Effector memory CD4-positive, alpha-beta T cell (primary cell): ENCODE measurements around the gene FAF1.
"Not testable (repeated sequence)": the region's sequence is repeated elsewhere in the genome, so short reads cannot be mapped to it uniquely, and the experiment has no call there.

ENCODE experiments used
- DNase-seq, 3 donors: peaks; one replicate each; pipeline ENCODE4 v3.0.0-alpha.2; 2020
- H3K27ac ChIP-seq: 2 replicates; pipeline ENCODE4 v1.7.0; 2013; ENCODE audit warnings: mild to moderate bottlenecking, low read length, moderate library complexity; ENCODE audit not compliant: insufficient read depth, poor library complexity, severe bottlenecking
- H3K27me3 ChIP-seq: replicated peaks from 2 replicates; pipeline ENCODE4 v1.7.0; 2013; ENCODE audit warnings: mild to moderate bottlenecking, low read length; ENCODE audit not compliant: insufficient read depth, control insufficient read depth, poor library complexity, severe bottlenecking
- H3K36me3 ChIP-seq: 2 replicates; pipeline ENCODE4 v1.7.0; 2013; ENCODE audit warnings: mild to moderate bottlenecking, low read length, moderate library complexity; ENCODE audit not compliant: control insufficient read depth, insufficient read depth
- H3K4me1 ChIP-seq: 2 replicates; pipeline ENCODE4 v1.7.0; 2013; ENCODE audit warnings: low read length, mild to moderate bottlenecking; ENCODE audit not compliant: control insufficient read depth, insufficient read depth, poor library complexity, severe bottlenecking
- H3K4me3 ChIP-seq: 2 replicates; pipeline ENCODE4 v1.7.0; 2013; ENCODE audit warnings: low read length, low read depth, mild to moderate bottlenecking; ENCODE audit not compliant: insufficient read depth, poor library complexity, severe bottlenecking
- H3K9me3 ChIP-seq: 2 replicates; pipeline ENCODE4 v1.7.0; 2013; ENCODE audit warnings: mild to moderate bottlenecking, low read length, moderate library complexity; ENCODE audit not compliant: control insufficient read depth

FAF1 gene

DNA sequence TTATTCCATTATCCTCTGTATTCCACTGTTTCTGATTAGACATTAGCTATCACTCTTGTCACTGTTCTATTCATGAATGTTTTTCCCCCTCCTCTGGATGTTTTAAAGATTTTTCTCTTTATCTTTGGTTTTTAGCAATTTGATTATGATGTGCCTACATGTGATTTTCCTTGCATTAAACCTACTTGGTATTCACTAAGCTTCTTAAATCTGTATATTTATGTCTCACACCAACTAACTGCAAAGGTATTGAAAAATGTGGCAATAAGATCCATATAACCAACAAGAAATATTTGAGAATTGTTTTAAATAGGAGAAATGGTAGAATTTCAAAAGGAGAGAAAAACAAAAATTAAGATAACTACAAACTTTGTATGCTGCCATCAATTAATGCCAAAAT is 25.2 kb downstream of the FAF1 start:
- H3K27ac ChIP-seq = no peak overlapping the region
- no peak overlapping the region for H3K4me3 ChIP-seq

DNA sequence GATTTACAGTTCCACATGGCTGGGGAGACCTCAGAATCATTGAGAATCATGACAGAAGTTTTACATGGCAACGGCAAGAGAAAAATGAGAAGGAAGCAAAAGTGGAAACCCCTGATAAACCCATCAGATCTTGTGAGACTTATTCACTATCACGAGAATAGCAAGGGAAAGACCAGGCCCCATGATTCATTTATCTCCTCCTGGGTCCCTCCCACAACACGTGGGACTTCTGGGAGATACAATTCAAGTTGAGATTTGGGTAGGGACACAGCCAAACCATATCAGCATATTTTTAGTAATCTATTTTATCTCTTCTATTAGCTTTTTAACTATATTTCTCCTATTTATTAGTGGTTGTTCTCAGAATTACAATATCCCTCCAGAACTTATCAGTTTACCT is 26.3 kb downstream of the FAF1 start:
- not testable (repeated sequence) for H3K27ac ChIP-seq, H3K4me1 ChIP-seq, H3K27me3 ChIP-seq, H3K36me3 ChIP-seq, H3K4me3 ChIP-seq, H3K9me3 ChIP-seq, DNase-seq

More for the DNA sequence above, 25.2 kb downstream of the FAF1 start:
- Histone ChIP-seq H3K4me1 (no peaks in the 10 kb centered on the region), H3K27me3 (no peaks in the 10 kb centered on the region), H3K9me3 (no peaks in the 10 kb centered on the region), H3K36me3 (no peaks in the 10 kb centered on the region)
- DNase-seq = no peak

DNA sequence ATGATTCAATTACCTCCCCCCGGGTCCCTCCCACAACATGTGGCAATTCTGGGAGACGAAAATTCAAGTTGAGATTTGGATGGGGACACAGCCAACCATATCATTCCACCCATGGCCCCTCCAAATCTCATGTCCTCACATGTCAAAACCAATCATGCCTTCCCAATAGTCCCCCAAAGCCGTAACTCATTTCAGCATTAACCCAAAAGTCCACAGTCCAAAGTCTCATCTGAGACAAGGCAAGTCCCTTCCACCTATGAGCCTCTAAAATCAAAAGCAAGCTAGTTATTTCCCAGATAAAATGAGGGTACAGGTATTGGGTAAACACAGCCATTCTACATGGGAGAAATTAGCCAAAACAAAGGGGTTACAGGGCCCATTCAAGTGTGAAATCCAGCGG is 28.0 kb downstream of the FAF1 start:
- DNase-seq, H3K27me3 ChIP-seq, H3K4me3 ChIP-seq, H3K9me3 ChIP-seq, H3K36me3 ChIP-seq, H3K27ac ChIP-seq, H3K4me1 ChIP-seq: not testable (repeated sequence)

DNA sequence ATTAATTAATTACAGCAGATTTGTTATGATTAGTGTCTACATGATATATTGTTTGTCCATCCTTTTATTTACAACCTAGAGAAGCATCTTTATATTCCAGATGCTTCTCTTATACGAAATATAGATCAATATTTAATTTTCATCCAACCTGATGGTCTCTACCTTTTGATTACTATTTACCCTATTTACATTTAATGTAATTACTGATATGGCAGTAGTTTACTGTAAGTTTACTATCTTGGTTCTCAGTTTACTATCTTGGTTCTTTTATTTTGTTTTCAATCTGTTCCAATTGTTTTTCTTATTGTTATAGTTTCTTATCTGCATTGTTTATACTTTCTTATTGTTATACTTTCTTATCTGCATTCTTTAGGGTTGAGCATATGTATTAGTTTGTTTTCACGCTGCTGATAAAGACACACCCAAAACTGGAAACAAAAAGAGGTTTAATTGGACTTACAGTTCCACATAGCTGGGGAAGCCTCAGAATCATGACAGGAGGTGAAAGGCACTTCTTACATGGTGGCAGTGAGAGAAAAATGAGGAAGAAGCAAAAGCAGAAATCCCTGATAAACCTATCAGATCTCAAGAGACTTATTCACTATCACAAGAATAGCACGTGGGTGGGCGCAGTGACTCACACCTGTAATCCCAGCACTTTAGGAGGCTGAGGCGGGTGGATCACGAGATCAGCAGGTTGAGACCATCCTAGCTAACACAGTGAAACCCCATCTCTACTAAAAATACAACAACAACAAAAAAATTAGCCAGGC is 28.9 kb downstream of the FAF1 start:
- Histone ChIP-seq H3K36me3 (no peaks in the 10 kb centered on the region), H3K4me1 (no peaks in the 10 kb centered on the region), H3K27me3 (no peaks in the 10 kb centered on the region), H3K27ac (no peak overlapping the region), H3K9me3 (no peaks in the 10 kb centered on the region), H3K4me3 (no peak overlapping the region)
- DNase-seq = no peak

DNA sequence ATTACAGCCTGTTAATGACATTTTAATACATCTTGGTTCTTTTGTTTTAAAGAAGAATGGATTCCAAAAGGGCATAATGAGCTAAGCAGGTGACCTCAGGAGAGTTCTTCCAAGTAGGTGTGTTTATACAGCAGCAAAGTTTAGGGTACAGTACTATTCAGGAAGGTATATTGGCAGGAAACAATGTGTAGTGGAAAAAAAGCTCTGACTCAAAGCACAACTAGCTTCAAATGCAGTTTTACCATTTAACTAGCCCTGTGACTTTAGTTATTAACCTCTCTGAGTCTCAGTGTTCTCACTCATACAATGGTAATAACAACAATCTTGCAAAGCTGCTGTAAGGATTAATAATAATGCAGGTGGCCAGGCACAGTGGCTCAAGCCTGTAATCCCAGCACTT is 29.9 kb downstream of the FAF1 start:
- Histone ChIP-seq H3K36me3 (no peaks in the 10 kb centered on the region), H3K27me3 (no peaks in the 10 kb centered on the region), H3K9me3 (no peaks in the 10 kb centered on the region), H3K27ac (no peak overlapping the region), H3K4me1 (no peaks in the 10 kb centered on the region), H3K4me3 (no peak overlapping the region)
- DNase-seq = no peak

DNA sequence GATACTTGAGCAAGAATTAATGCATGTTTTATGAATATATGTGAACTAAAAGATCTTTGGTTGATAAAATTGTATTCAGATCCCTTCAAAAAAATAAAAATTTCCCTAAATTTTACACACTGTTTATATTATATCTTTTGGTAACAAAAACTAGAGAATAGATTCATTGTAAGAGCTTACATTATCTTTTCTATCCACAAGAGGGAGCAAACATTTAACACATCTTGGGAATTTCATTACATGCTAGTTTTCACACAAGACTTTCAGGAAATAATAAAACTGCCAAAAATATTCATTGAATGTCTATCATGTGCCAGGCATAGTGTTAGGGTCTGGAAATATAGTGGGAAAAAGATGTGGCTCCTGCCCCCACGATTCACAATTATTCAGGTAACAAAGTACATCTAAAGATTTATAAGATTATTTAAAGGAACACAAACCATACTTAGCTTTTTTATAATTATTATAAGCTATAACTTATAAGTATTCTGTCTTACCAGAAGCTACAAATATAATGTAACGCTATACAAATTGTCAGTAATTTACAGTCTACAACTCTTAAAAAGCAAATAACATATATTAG is 30.6 kb downstream of the FAF1 start:
- Histone ChIP-seq H3K4me3 (no peak overlapping the region), H3K4me1 (no peaks in the 10 kb centered on the region), H3K36me3 (no peaks in the 10 kb centered on the region), H3K27ac (no peak overlapping the region), H3K9me3 (no peaks in the 10 kb centered on the region), H3K27me3 (no peaks in the 10 kb centered on the region)
- no peak for DNase-seq

DNA sequence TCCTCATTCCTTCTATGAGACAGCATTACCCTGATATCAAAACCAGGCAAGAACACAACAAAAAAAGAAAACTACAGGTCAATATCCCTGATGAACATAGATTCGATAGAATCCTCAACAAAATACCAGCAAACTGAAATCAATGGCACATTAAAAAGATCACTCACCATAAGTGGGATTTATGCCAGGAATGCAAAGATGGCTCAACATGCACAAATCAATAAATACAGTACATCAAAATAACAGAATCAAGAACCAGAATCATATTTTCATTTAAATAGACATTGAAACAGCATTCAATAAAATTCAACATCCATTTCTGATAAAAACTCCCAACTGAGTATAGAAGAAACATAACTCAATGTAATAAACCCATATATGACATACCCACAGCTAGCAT is 36.5 kb downstream of the FAF1 start:
- H3K27me3 ChIP-seq = no peaks in the 10 kb centered on the region
- H3K4me3 ChIP-seq = no peak overlapping the region
- no peaks in the 10 kb centered on the region for H3K4me1 ChIP-seq
- no peak overlapping the region for H3K27ac ChIP-seq
- H3K36me3 ChIP-seq = no peaks in the 10 kb centered on the region
- DNase-seq = no peak
- no peaks in the 10 kb centered on the region for H3K9me3 ChIP-seq

DNA sequence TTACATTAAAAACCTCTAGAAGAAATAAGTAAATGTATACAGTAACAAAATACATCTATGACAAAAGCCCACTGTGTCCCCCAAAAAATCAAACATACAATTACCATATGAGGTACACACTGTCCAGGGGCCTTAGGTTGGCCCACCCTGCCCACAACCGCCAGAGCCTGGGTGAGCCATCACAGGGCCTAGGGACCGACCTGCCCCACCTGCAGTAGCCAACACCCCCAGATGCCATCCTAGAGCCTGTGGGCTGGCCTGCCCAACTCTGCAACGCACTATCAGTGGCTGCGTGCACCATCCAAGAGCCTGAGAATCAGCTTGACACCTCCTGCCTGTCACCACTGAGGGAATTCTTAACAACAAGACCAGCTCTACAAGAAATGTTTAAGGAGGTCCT is 39.0 kb downstream of the FAF1 start:
- Histone ChIP-seq H3K4me3 (no peak overlapping the region), H3K27me3 (no peaks in the 10 kb centered on the region), H3K36me3 (no peaks in the 10 kb centered on the region), H3K4me1 (no peaks in the 10 kb centered on the region), H3K9me3 (no peaks in the 10 kb centered on the region), H3K27ac (no peak overlapping the region)
- no peak for DNase-seq

DNA sequence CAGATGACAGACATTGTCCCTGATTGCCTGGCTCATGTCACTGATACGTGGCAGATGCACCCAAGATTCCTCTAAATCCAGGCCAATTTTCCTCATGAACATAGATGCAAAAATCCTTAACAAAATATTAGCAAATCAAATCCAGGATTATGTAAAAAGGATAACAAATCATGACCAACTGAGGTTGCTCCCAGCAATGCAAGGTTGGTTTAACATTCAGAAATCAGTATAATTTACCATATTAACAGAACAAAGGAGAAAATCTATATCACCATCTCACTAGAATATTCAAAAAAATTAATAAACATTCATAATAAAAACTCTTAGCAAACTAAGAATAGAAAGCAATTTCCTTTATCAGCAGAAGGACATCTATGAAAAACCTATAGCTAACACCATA is 39.7 kb downstream of the FAF1 start:
- Histone ChIP-seq H3K36me3 (no peaks in the 10 kb centered on the region), H3K27ac (no peak overlapping the region), H3K4me1 (no peaks in the 10 kb centered on the region), H3K4me3 (no peak overlapping the region), H3K9me3 (no peaks in the 10 kb centered on the region), H3K27me3 (no peaks in the 10 kb centered on the region)
- no peak for DNase-seq

DNA sequence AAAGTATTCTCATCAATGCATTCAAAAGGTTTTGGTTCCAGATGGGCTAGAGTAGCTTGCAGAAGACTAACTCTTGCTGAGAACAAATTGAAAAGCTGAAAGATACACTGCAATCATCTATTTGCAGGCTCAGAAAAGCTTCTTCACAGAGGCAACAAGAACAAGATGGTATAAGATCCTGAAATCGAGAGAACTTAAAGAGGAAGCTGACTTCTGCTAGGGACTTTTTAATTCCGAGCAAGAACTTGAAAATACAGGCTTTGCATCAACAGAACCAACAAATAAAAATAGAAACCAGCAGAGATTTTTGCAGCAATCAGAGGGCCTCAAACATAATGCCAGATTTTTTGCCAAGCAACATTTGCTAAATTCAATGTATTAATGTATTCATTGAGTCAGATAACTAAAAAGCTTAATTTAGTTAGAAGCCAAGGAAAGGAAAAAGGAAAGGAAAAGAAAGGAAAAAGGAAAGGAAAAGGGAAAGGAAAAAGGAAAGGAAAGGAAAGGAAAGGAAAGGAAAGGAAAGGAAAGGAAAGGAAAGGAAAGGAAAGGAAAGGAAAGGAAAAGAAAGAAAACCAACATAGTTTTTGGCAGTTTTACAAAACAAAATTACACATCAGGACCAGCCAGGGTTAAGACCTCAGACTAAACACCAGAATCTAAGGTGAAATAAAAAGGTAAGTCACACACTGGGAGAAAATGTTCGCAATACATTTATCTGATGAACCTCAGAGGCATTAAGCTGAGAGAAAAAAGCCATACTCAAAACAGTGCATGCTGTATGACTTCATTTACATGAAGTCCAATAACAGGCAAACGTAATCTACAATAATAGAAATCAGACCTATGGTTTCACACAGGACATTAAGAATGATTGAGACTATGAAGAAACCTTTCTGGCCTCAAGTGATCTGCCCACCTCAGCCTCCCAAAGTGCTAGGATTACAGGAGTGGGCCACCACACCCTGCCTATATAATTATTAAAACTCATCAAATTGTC is 42.6 kb downstream of the FAF1 start:
- DNase-seq = no peak
- Histone ChIP-seq H3K27me3 (no peaks in the 10 kb centered on the region), H3K4me3 (no peak overlapping the region), H3K9me3 (no peaks in the 10 kb centered on the region), H3K27ac (no peak overlapping the region), H3K36me3 (no peaks in the 10 kb centered on the region), H3K4me1 (no peaks in the 10 kb centered on the region)
